HepG2 (cell line): ENCODE results near the gene CPVL. TPM values are rescaled to one million over a fixed set of nuclear protein-coding genes. Genes with fewer than 3 reads are reported as not detected.
A peak's percentile ranks its signal among the peaks of the same experiment; 100 is the strongest.

ENCODE experiments used
- ATF7 ChIP-seq, 2 experiments: fragments of 450-650 bp in 1 of 2; sonication (generic) in 1 of 2; formaldehyde crosslinking in 1 of 2; IDR thresholded peaks; 2 replicates each; pipeline versions ENCODE4 v1.4.0 to v1.6.1; 2016 to 2020; ENCODE audit warnings: antibody characterized with exemption in 1 of 2, mild to moderate bottlenecking in 1 of 2, missing genetic modification reagents in 1 of 2
- CHCHD3 ChIP-seq: sonication (generic); formaldehyde crosslinking; IDR thresholded peaks from 2 replicates; pipeline ENCODE4 v1.8.0; 2022; ENCODE audit warnings: mild to moderate bottlenecking, missing genetic modification reagents, moderate library complexity
- DBP ChIP-seq: sonication (generic); formaldehyde crosslinking; IDR thresholded peaks from 2 replicates; pipeline ENCODE4 v1.4.0; 2020; ENCODE audit warnings: missing genetic modification reagents; ENCODE audit errors: not compliant biosample characterization
- E2F5 ChIP-seq: sonication (generic); formaldehyde crosslinking; conservative IDR thresholded peaks from 2 replicates; pipeline ENCODE4 v1.4.0; 2020; ENCODE audit warnings: missing genetic modification reagents
- HES4 ChIP-seq: sonication (generic); formaldehyde crosslinking; IDR thresholded peaks from 2 replicates; pipeline ENCODE4 v1.9.0; 2021; ENCODE audit warnings: mild to moderate bottlenecking, missing genetic modification reagents, borderline replicate concordance
- HHEX ChIP-seq: IDR thresholded peaks from 2 replicates; pipeline ENCODE4 v1.6.1; 2016; ENCODE audit warnings: control low read depth
- MAZ ChIP-seq, 2 experiments: sonication (generic) in 1 of 2; formaldehyde crosslinking in 1 of 2; IDR thresholded peaks; 2 replicates each; pipeline versions ENCODE4 v1.5.0 to v1.6.1; 2012 to 2020; ENCODE audit warnings: low read depth in 2 of 2, mild to moderate bottlenecking in 2 of 2, borderline replicate concordance in 1 of 2, improper control_type of control experiment in 1 of 2, low read length in 1 of 2, missing genetic modification reagents in 1 of 2, moderate library complexity in 1 of 2
- MED13 ChIP-seq: sonication (generic); formaldehyde crosslinking; IDR thresholded peaks from 2 replicates; pipeline ENCODE4 v1.5.0; 2020; ENCODE audit warnings: missing genetic modification reagents
- MTERF4 ChIP-seq: sonication (generic); formaldehyde crosslinking; IDR thresholded peaks from 2 replicates; pipeline ENCODE4 v1.8.0; 2023; ENCODE audit warnings: mild to moderate bottlenecking, missing genetic modification reagents
- NR2F2 ChIP-seq: IDR thresholded peaks from 2 replicates; pipeline ENCODE4 v1.6.1; 2012; ENCODE audit warnings: low read depth, inconsistent platforms, borderline replicate concordance
- PLRG1 ChIP-seq: fragments of 450-650 bp; conservative IDR thresholded peaks from 2 replicates; pipeline ENCODE4 v1.6.1; 2016
- SNAPC4 ChIP-seq: sonication (generic); formaldehyde crosslinking; IDR thresholded peaks from 2 replicates; pipeline ENCODE4 v1.4.0; 2020; ENCODE audit warnings: mild to moderate bottlenecking, missing genetic modification reagents
- TIGD3 ChIP-seq: sonication (generic); formaldehyde crosslinking; IDR thresholded peaks from 2 replicates; pipeline ENCODE4 v1.5.1; 2020; ENCODE audit warnings: mild to moderate bottlenecking, missing genetic modification reagents, borderline replicate concordance
- ZBTB7A ChIP-seq: sonication (generic); formaldehyde crosslinking; IDR thresholded peaks from 2 replicates; pipeline ENCODE4 v1.8.0; 2022; ENCODE audit warnings: mild to moderate bottlenecking, missing genetic modification reagents
- ZNF292 ChIP-seq: sonication (generic); formaldehyde crosslinking; IDR thresholded peaks from 2 replicates; pipeline ENCODE4 v1.8.1; 2022; ENCODE audit warnings: mild to moderate bottlenecking, low read depth, missing genetic modification reagents, borderline replicate concordance
- ZNF33B ChIP-seq: sonication (generic); formaldehyde crosslinking; IDR thresholded peaks from 2 replicates; pipeline ENCODE4 v1.5.1; 2020; ENCODE audit warnings: mild to moderate bottlenecking, missing genetic modification reagents
- ZNF543 ChIP-seq: sonication (generic); formaldehyde crosslinking; IDR thresholded peaks from 2 replicates; pipeline ENCODE4 v1.4.0; 2020; ENCODE audit warnings: mild to moderate bottlenecking, missing genetic modification reagents
- polyA plus RNA-seq, 8 experiments: library from polyadenylated mRNA; depleted of rRNA in 3 of 8; stranded (reverse) in 7 of 8; unstranded in 1 of 8; fragments of >200 nt; fragmentation: Illumina TruSeq in 4 of 8; extraction: Trizol in 4 of 8; gene quantifications; 2 replicates each; pipeline versions ENCODE4 v1.2.1 to v1.2.3, GENCODE V29; 2011 to 2016; ENCODE audit warnings: low read depth in 4 of 8, missing spikeins in 1 of 8, mixed read lengths in 1 of 8; ENCODE audit not compliant: insufficient read depth in 1 of 8
- total RNA-seq, 5 experiments: library from RNA; depleted of rRNA; stranded (reverse); fragments of >200 nt; fragmentation: Illumina TruSeq; extraction: Trizol; gene quantifications; 2 replicates each; pipeline ENCODE4 v1.2.3, GENCODE V29; 2016; ENCODE audit warnings: low read depth in 1 of 5

The CPVL gene
- total and polyA plus RNA-seq, 2 of the 13 experiments (the other 11 are each of a cell fraction or from before 2014, with no cell fraction given), result 59.2 to 294 TPM

DNA sequence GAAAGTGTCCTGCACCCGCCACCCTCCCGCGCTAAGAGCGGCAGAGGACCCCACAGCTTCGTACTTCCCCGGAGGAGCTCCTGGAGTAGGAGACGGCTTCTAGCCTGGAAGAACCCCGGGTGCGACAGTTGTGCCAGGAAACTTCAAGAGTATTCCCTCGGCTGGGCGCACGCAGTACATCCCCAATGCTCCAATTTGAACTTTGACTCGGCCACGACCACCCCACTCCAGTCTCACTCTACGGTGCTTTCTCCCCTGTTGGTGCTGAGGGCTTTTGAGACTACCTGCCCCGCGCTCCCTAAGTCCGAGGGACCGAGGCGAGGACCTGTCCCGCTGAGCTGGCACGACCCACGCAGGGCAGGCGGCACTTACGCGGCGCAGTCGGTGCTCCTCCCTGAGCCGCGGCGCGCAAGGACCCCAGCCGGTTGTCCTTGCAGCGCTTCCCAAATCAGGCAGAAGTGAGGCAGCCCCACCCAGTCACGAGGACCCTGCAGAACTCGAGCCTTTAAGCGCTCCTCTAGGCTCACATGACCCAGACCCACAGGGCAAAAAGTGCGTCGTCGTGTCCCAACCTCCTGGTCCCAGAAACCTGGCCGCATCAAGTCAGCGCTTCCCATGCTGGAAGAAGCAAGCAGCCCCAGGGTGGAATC lies at the start of gene CPVL (continued):
- TF ChIP-seq HHEX (no peak), HES4 (CRISPR knock-in tag) (peak; percentile 75), SNAPC4 (CRISPR knock-in tag) (no peak), PLRG1 (no peak), ZNF292 (CRISPR knock-in tag) (peak; percentile 58; the same call in 1 of the 2 replicates), MED13 (CRISPR knock-in tag) (no peak), ZBTB7A (CRISPR knock-in tag) (no peak), ZNF33B (CRISPR knock-in tag) (no peak), ZNF543 (CRISPR knock-in tag) (no peak), ATF7 (IDR thresholded peaks at IDR 0.05) (no peak), ATF7 (CRISPR knock-in tag; IDR thresholded peaks at IDR 0.05) (no peak), TIGD3 (no peak), MTERF4 (CRISPR knock-in tag) (peak; percentile 76), DBP (CRISPR knock-in tag) (no peak), MAZ (IDR thresholded peaks at IDR 0.05; ENCODE audit: borderline replicate concordance, low read depth, low read length) (no peak), MAZ (CRISPR knock-in tag; IDR thresholded peaks at IDR 0.05; ENCODE audit: low read depth) (no peak), NR2F2 (no peak), E2F5 (CRISPR knock-in tag) (no peak), CHCHD3 (no peak)
